GM19438 (cell line): ENCODE results near the gene SH3TC2.

Experiments used
- ATAC-seq: cut with Tn5 transposase; IDR thresholded peaks from one replicate; pipeline ENCODE4 v1.9.1; 2021; ENCODE audit warnings: low read depth; ENCODE audit not compliant: unreplicated experiment

Gene SH3TC2

DNA sequence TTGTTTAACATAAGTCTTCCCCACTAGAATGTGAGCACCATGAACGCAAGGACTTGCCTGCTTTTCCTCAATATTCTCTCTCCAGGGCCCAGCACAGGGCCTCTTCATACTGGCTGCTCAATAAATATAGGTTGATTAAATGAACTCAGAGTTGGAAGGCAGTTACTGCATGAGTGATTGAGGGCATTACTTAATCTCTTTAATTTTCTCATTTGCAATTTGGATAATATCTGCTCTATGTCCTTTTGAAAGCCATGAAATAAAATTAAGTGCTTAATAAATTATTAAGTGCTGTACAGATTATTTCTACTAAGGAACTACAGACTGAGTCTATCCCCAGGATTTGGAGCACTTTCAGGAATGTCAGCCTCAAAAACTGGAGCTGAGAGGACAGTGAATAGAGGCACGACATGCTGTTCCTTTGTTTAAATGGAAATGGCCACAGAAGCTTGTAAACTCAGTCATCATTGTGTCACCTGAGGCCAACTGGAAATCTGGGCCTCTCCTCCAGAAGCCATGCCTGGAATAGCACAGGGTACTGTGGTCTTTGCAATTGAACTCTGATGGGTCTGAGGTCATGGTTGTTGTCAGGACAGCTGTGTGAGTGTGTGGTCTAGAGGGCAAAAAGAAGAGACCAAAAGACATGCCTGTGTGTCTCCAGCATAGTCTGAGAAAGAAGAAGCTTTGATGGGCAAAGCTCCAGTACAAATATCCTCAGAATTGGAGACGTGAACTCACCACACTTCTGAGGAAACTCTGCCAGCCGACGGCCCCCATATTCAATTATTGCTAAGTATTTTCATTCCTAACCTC lies 86.1 kb downstream of the SH3TC2 start:
- no peak for ATAC-seq

- no peak for ATAC-seq
These were observed 88.1 kb downstream of the SH3TC2 start for GRCh38 chr5:148974642-148975327.

- no peak for ATAC-seq
These were observed 89.4 kb downstream of the SH3TC2 start for GRCh38 chr5:148973455-148973854.

DNA sequence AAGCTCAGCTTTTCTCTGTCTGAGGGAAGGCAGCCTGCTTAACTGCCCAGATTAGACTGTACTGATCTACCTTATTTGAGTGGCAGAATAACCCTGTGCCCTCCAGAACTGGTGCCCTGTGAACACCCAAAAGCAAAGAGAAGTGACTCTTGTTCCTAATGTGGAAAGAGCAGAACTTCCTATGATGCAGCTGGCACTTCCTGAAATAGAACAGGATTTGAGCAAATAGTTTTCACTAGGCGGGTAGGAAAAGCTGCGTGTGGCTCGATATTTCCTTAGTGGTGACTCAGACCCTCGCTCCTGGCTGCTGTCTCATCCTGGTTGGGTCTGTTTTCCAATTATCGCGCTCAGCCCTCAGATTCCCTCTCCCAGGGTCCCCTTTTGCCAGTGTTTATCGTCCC lies 89.9 kb downstream of the SH3TC2 start:
- no peak for ATAC-seq

DNA sequence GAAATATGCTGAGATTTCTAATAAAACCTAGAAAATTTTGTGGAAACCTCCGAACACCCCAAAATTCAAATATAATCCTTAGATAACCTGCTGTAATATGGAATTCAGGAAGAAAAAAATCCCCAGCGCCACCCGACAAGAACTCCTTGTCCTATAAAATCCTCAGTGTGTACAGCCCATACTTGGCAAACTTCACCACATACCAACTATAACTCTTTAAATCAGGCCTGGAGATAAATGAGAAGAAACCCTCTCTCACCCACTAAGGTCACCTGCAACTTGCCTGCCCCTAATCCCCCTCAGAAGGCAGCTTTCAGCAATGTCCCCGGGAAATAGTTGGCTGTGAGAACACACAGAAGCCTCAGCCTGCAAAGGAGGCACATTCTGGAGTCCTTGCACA lies 90.5 kb downstream of the SH3TC2 start:
- no peak for ATAC-seq

GRCh38 chr5:148970876-148971275 lies 92.0 kb downstream of the SH3TC2 start:
- ATAC-seq, result no peak

DNA sequence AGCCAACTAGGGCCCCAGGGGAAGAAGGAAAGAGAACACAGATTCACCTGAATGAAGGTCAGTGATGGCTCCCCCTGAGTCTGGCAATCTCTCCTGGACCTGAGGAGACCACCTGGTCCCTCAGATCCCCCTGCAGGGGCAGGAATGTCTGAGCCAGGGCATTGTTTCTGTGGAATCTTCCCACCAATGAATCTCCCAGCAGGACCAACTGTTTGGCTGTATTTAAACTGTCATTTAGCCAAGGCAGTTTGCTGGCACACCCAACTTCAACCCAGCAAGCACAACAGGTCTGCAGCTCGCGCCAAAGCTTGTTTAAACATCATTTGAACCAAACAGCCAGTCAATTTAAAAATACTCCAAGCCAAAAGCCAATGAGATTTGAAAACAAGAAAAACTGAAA lies 92.6 kb downstream of the SH3TC2 start:
- no peak for ATAC-seq

- ATAC-seq, result no peak
These were observed 93.6 kb downstream of the SH3TC2 start for GRCh38 chr5:148969291-148969690.

- no peak for ATAC-seq
These were observed 94.6 kb downstream of the SH3TC2 start for GRCh38 chr5:148968311-148968710.

GRCh38 chr5:148967783-148968182 lies 95.1 kb downstream of the SH3TC2 start:
- ATAC-seq, result no peak

DNA sequence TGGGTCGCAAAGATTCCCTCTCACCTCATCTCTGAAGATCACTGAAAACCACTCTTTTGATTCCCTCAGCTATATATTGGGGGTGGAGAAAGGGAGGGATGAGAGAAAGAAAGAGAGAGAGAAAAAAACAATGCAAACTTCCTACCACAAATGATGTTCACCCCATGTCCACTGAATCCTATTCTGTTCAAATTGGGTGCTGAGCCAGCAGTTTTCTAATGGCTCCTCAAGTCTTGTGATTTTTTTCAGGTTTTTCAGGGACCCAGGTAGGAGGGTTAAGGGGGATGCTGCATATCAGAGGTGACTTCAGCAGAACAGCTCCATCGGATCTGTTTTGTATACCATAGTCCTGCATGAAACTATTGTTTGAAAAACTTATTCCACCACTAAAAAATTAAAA lies 95.9 kb downstream of the SH3TC2 start:
- no peak for ATAC-seq

DNA sequence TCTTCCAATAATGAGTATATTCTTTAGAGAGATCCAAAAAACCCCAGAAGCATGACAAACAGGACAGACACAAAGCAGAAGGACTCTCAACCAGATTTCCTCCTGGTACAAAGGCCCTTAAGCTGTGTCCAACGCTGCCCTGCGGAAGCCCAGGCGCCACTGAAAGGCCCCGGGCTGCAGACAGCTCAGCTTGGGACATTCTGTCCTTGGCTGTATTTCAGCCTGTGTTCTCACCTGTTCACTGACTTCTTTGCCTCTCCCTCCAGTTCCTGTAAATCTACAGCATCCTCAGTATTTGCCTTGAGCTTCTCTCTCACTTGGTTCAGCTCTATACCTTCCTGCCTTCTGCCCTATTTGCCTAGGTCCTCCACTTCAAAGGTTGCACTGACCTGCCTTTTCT lies 96.5 kb downstream of the SH3TC2 start:
- ATAC-seq, result no peak

DNA sequence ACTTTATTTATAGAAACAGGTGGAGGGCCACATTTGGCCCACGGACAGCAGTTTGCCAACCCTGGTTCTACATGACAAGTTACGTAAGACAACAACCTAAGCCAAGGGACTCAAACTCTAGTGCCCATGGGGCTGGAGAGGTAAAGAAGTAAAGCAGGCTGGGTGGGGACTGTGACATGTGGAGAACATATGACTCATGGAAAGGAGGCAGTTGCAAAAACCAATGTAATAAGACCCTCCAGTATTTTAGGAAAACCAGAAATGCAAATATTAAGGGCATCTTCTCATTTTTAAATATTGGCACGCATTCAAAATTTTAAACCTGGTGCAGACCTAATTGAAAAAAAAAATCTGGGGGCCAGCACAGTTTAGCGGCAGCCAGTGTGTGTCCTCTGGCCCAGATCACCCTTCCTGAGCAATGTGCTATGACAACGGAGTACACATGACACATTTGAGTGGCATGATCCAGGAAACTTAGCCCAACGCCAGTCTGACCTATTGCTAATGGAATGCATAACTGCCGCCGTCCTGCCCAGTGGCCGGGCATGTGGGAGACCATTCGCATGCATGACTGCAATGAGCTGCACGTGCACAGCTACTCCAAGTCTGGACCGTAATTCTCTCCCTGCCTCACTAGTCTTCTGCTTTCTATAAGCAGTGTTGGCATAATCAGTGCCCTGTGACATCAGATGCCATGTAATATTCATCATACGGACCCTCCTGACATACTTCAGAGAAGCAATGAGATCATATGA lies 97.2 kb downstream of the SH3TC2 start:
- ATAC-seq, result no peak

DNA sequence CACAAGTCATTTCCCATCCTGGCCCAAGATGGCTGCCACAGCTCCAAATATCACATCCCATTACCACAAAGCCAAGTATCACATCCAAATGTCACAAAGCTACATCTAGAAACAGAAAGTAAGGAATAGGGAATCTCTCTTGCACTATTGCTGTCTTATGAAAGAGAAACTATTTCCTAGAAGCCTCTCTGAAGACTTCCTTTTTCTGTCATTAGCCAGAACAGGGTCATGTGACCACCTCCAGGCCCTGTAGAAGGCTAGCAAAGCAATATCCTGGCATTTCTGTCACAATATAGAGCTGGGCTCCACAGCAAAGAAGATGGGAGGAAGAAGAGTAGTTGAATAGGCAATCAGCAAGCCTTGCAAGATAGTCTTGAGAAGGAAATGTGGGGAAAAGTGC lies 99.2 kb downstream of the SH3TC2 start:
- ATAC-seq, result no peak

- no peak for ATAC-seq
These were observed 100.0 kb downstream of the SH3TC2 start for GRCh38 chr5:148962761-148963324.

- ATAC-seq, result no peak
These were observed 100.7 kb downstream of the SH3TC2 start for GRCh38 chr5:148962200-148962550.

DNA sequence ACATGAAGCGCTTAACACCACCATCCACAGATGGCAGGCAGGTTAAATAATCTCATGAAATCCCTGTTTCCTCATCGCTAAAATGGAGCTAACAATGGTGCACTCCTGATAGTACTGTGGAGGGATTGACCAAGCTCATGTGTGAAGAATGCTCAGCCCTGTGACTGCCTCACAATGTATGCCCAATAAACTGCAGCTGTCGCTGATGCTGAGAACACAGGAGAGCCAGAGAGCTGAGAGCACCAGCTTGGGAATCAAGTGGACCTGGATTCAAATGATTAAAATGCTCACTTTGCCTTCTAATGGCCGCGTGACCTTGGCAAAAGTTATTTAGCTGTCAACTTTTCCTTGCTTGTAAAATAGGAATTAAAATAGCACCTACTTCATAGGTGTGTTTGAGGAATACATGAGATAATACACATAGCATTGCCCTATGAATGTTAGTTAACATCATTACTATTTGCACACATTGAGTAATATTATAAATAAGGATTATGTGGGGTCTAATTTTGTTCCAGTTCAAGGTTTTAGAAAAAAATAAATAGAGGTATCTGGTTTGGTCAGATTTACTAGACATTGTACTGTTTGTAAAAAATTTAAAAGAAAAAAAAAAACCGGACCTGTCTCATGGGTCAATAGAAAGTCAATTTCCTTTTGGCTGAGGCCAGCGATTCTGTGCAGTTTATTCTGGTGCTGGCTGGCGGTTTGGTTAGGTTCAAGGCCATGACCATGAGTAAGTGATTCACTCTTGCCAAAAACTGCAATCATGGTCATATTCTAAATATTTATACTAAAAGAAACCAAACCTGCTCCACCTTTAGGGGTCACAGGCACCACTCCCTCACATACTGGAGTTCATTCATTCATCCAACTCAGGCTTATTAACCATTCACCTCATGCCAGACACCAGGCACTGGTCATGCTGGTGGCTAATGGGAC lies 101.3 kb downstream of the SH3TC2 start:
- ATAC-seq, result no peak

GRCh38 chr5:148960070-148960769 lies 102.6 kb downstream of the SH3TC2 start:
- no peak for ATAC-seq

DNA sequence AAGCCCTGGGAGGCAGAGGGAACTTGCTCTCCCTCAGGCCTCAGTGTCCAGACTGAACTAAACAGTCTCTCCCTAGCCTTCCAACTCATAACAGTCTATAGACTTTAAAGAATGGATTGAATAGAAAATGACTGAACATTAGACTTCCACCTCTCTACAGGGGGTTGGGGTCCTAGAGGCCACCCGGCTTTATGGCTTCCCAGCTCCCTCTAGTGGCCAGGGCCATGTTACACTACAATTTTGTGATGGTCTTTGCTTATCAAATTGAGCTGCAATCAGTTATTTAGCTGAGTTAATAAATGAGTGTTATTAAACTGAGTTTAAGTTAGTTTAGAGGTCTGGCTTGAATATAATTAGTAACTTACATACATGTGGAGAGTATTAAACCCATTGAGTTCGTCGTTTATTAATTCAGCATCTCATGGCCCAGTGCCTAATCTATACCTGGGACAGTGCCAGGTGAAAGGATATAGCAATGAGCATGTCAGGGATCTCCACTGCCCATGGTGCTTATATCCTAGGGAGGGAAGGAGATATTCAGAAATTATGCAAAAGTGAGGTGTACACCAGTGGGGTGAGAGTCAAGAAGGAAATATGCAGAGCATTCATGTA lies 105.2 kb downstream of the SH3TC2 start:
- ATAC-seq, result no peak
